ENCODE results near the gene NUP62. TPM values are rescaled to one million over a fixed set of nuclear protein-coding genes. Genes with fewer than 3 reads are reported as not detected.

The NUP62 gene
- total RNA-seq, 2 experiments from 2014 or later = 128 to 192 TPM

DNA sequence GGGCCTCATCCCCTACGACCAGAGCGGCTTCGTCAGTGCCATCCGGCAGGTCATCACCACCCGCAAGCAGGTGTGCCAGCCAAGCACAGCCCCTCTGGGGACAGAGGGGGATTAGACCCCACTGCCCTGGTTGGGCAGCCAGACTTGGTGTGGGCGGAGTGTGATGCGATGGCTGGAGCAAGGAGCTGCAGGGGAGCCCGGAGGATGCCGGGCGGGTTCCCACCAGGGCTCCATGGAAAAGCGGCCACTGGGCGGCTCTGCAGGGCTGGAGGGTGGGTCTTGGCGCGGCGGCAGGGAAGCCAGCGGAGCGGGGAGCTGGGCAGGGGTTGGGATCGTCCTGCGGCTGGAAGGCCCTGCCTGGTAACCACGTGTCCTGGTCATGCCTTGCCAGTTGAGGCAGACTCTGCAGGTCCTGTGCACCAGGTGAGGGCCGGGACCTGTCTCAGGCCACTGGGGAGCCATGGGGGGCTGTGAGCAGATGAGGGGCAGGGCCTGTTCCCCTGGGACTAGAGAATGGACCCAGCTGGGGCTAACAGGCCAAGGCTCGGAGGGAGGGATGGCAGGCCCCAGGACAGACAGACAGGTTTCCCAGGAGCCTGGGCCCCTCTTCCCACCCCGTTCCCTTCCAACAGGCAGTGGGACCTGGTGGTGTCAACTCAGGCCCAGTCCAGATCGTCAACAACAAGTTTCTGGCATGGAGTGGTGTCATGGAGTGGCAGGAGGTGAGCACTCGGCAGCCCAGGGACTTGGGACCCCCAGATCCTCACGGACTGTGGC is 72.1 kb downstream of the NUP62 start:
- H3K9me3 Mint-ChIP-seq (ENCODE audit: low read depth) = no peaks in the 10 kb centered on the region

More for the DNA sequence above, 72.1 kb downstream of the NUP62 start:
- no peak overlapping the region for H3K27ac Mint-ChIP-seq
- H3K27me3 Mint-ChIP-seq = peaks cover 6% of the 10 kb centered on the region
- ATAC-seq (no peak), DNase-seq (no peak)
- peaks cover 9% of the 10 kb centered on the region for H3K4me1 Mint-ChIP-seq
- CTCF ChIA-PET = no interaction called here
- H3K4me3 Mint-ChIP-seq = no peak overlapping the region
- H3K36me3 Mint-ChIP-seq = peaks cover 4% of the 10 kb centered on the region

Small RNA genes lying within 50 kb of the gene (microRNA-seq; reads per million reads assigned to microRNA genes)
- gene MIR4750 = 2.1 reads per million

Other genes with a start within 250 kb of the NUP62 start
- gene ADM5, start 239.9 kb downstream of the NUP62 start, total RNA-seq = 1 to 10 TPM; 2.7 to 3.5 TPM
- 1 to 10 TPM; 1.6 TPM for gene CPT1C, start 238.4 kb downstream of the NUP62 start, total RNA-seq
- gene TSKS, start 166.2 kb downstream of the NUP62 start, total RNA-seq = 1 to 10 TPM in 1 of 2 experiments, under 1 TPM in 1; 0.47 to 1.3 TPM
- gene AP2A1, start 162.5 kb downstream of the NUP62 start, total RNA-seq = 100 to 1,000 TPM in 1 of 2 experiments, 10 to 100 TPM in 1; 85.3 to 102 TPM
- 10 to 100 TPM; 20.1 to 23.0 TPM for gene FUZ, start 116.2 kb downstream of the NUP62 start, total RNA-seq
- 10 to 100 TPM; 57.5 to 70.5 TPM for gene MED25, start 111.2 kb downstream of the NUP62 start, total RNA-seq
- gene PTOV1, start 78.3 kb downstream of the NUP62 start, total RNA-seq = 10 to 100 TPM; 78.2 to 79.4 TPM
- gene PNKP, start 61.9 kb downstream of the NUP62 start, total RNA-seq = 100 to 1,000 TPM; 130 to 133 TPM
- gene AKT1S1, start 52.1 kb downstream of the NUP62 start, total RNA-seq = 10 to 100 TPM; 13.4 to 21.2 TPM
- 10 to 100 TPM; 26.2 to 39.3 TPM for gene TBC1D17, start 51.8 kb downstream of the NUP62 start, total RNA-seq
- gene IL4I1, start 32.6 kb downstream of the NUP62 start, total RNA-seq = 10 to 100 TPM in 1 of 2 experiments, 1 to 10 TPM in 1; 1.7 to 12.3 TPM
- gene ATF5, start 299 bp downstream of the NUP62 start, total RNA-seq = 10 to 100 TPM in 1 of 2 experiments, 1 to 10 TPM in 1; 8.4 to 13.7 TPM
- gene SIGLEC11, start 31.7 kb upstream of the NUP62 start, total RNA-seq = not detected
- 10 to 100 TPM; 70.5 to 71.3 TPM for gene VRK3, start 95.9 kb upstream of the NUP62 start, total RNA-seq
- 1 to 10 TPM; 7.9 to 8.4 TPM for gene ZNF473, start 96.5 kb upstream of the NUP62 start, total RNA-seq
- gene IZUMO2, start 233.8 kb upstream of the NUP62 start, total RNA-seq = not detected